Measurements from ENCODE around the gene POLD4. TPM values are rescaled to one million over a fixed set of nuclear protein-coding genes. Genes with fewer than 3 reads are reported as not detected.

The POLD4 gene
- total RNA-seq, 1 experiment from 2014 or later: 15.2 TPM

Other genes starting within 250 kb of the POLD4 start
- gene KDM2A, start 234.3 kb downstream of the POLD4 start, total RNA-seq (2014; rRNA removed; shearing (Covaris generic)): 11.4 and 13.4 TPM in 2 replicates
- 35.1 and 48.8 TPM in 2 replicates for gene GRK2, start 87.1 kb downstream of the POLD4 start, total RNA-seq (2014; rRNA removed; shearing (Covaris generic))
- gene ANKRD13D, start 64.2 kb downstream of the POLD4 start, total RNA-seq (2014; rRNA removed; shearing (Covaris generic)): 25.2 and 40.3 TPM in 2 replicates
- gene SSH3, start 50.0 kb downstream of the POLD4 start, total RNA-seq (2014; rRNA removed; shearing (Covaris generic)): 1.5 and 1.8 TPM in 2 replicates
- gene CLCF1, start 20.1 kb upstream of the POLD4 start, total RNA-seq (2014; rRNA removed; shearing (Covaris generic)): 1.9 and 4.2 TPM in 2 replicates
- gene RAD9A, start 38.4 kb upstream of the POLD4 start, total RNA-seq (2014; rRNA removed; shearing (Covaris generic)): 20.3 and 38.1 TPM in 2 replicates
- gene PPP1CA, start 48.3 kb upstream of the POLD4 start, total RNA-seq (2014; rRNA removed; shearing (Covaris generic)): 319 TPM in 2 replicates
- gene TBC1D10C, start 50.5 kb upstream of the POLD4 start, total RNA-seq (2014; rRNA removed; shearing (Covaris generic)): 0.10 and 0.31 TPM in 2 replicates
- not detected in 2 replicates for gene CARNS1, start 62.1 kb upstream of the POLD4 start, total RNA-seq (2014; rRNA removed; shearing (Covaris generic))
- gene RPS6KB2, start 74.9 kb upstream of the POLD4 start, total RNA-seq (2014; rRNA removed; shearing (Covaris generic)): 121 and 125 TPM in 2 replicates
- not detected in 2 replicates for gene PTPRCAP, start 84.1 kb upstream of the POLD4 start, total RNA-seq (2014; rRNA removed; shearing (Covaris generic))
- 177 and 184 TPM in 2 replicates for gene CORO1B, start 89.9 kb upstream of the POLD4 start, total RNA-seq (2014; rRNA removed; shearing (Covaris generic))
- not detected in 2 replicates for gene GPR152, start 99.2 kb upstream of the POLD4 start, total RNA-seq (2014; rRNA removed; shearing (Covaris generic))
- not detected in 2 replicates for gene CABP4, start 101.8 kb upstream of the POLD4 start, total RNA-seq (2014; rRNA removed; shearing (Covaris generic))
- 88.8 and 126 TPM in 2 replicates for gene TMEM134, start 115.7 kb upstream of the POLD4 start, total RNA-seq (2014; rRNA removed; shearing (Covaris generic))
- gene AIP, start 129.5 kb upstream of the POLD4 start, total RNA-seq (2014; rRNA removed; shearing (Covaris generic)): 73.5 and 102 TPM in 2 replicates
- gene PITPNM1, start 151.8 kb upstream of the POLD4 start, total RNA-seq (2014; rRNA removed; shearing (Covaris generic)): 27.0 and 35.2 TPM in 2 replicates
- gene CDK2AP2, start 154.6 kb upstream of the POLD4 start, total RNA-seq (2014; rRNA removed; shearing (Covaris generic)): 36.1 and 36.4 TPM in 2 replicates
- not detected in 2 replicates for gene CABP2, start 169.9 kb upstream of the POLD4 start, total RNA-seq (2014; rRNA removed; shearing (Covaris generic))
- gene GSTP1, start 230.3 kb upstream of the POLD4 start, total RNA-seq (2014; rRNA removed; shearing (Covaris generic)): 1,075 and 1,129 TPM in 2 replicates

All from G401 (cell line).